HG03039 (cell line): ENCODE results near the gene MLXIP.
"Not testable (repeated sequence)": the region's sequence is repeated elsewhere in the genome, so short reads cannot be mapped to it uniquely, and the experiment has no call there.

ENCODE experiments used
- ATAC-seq: cut with Tn5 transposase; IDR thresholded peaks from one replicate; pipeline ENCODE4 v1.9.1; 2021; ENCODE audit warnings: mild to moderate bottlenecking, moderate library complexity; ENCODE audit not compliant: unreplicated experiment

Gene MLXIP

GRCh38 chr12:122145505-122146330, 67.2 kb downstream of the MLXIP start:
- ATAC-seq = no peak

- no peak for ATAC-seq
Observed at GRCh38 chr12:122147514-122148290, 69.1 kb downstream of the MLXIP start.

GRCh38 chr12:122148657-122149056, 70.1 kb downstream of the MLXIP start:
- ATAC-seq = no peak

GRCh38 chr12:122150127-122150681, 71.6 kb downstream of the MLXIP start:
- ATAC-seq = no peak

GRCh38 chr12:122152754-122153153, 74.2 kb downstream of the MLXIP start:
- no peak for ATAC-seq

GRCh38 chr12:122155705-122156104, 77.1 kb downstream of the MLXIP start:
- ATAC-seq = no peak

- ATAC-seq = no peak
Observed at GRCh38 chr12:122158700-122159285, 80.2 kb downstream of the MLXIP start.

GRCh38 chr12:122159882-122160281, 81.3 kb downstream of the MLXIP start:
- ATAC-seq = no peak

GRCh38 chr12:122160761-122161160, 82.2 kb downstream of the MLXIP start:
- no peak for ATAC-seq

GRCh38 chr12:122161682-122162081, 83.1 kb downstream of the MLXIP start:
- ATAC-seq = no peak

GRCh38 chr12:122162976-122163375, 84.4 kb downstream of the MLXIP start:
- no peak for ATAC-seq

GRCh38 chr12:122166422-122167349, 88.1 kb downstream of the MLXIP start:
- ATAC-seq = no peak

- ATAC-seq = no peak
Observed at GRCh38 chr12:122167356-122167925, 88.9 kb downstream of the MLXIP start.

GRCh38 chr12:122168492-122168891, 89.9 kb downstream of the MLXIP start:
- ATAC-seq = no peak

- no peak for ATAC-seq
Observed at GRCh38 chr12:122171399-122171798, 92.8 kb downstream of the MLXIP start.

- ATAC-seq = no peak
Observed at GRCh38 chr12:122172262-122172939, 93.8 kb downstream of the MLXIP start.

GRCh38 chr12:122174155-122174845, 95.7 kb downstream of the MLXIP start, which contains the start of gene IL31:
Gene IL31 (minus strand): TSS chr12:122174221. CDS start chr12:122174172, 49 bp downstream.
- ATAC-seq = no peak

- ATAC-seq = not testable (repeated sequence)
Observed at GRCh38 chr12:122176473-122176872, 97.9 kb downstream of the MLXIP start.
